Osteoblast (primary cell): Measurements from ENCODE around the gene CFAP157. TPM values are rescaled to one million over a fixed set of nuclear protein-coding genes. Genes with fewer than 3 reads are reported as not detected.
A peak's percentile ranks its signal among the peaks of the same experiment; 100 is the strongest.

Source experiments
- DNase-seq: peaks from one replicate; pipeline ENCODE4 v3.0.0; 2011; ENCODE audit warnings: low spot score, mixed read lengths; ENCODE audit not compliant: insufficient read length; ENCODE audit errors: missing footprints
- H2AFZ ChIP-seq: 2 replicates; pipeline ENCODE4 v1.6.0; 2011; ENCODE audit warnings: mild to moderate bottlenecking, low read length
- H3K27ac ChIP-seq: 2 replicates; pipeline ENCODE4 v1.5.1; 2011; ENCODE audit warnings: mild to moderate bottlenecking, low read depth, low read length, moderate library complexity
- H3K27me3 ChIP-seq: 2 replicates; pipeline ENCODE4 v1.6.0; 2012; ENCODE audit warnings: mild to moderate bottlenecking, control low read depth, inconsistent platforms, low read length, moderate library complexity; ENCODE audit not compliant: insufficient read depth
- H3K36me3 ChIP-seq: 2 replicates; pipeline ENCODE4 v1.5.1; 2011; ENCODE audit warnings: mild to moderate bottlenecking, low read length, control low read depth, moderate library complexity; ENCODE audit not compliant: insufficient read depth
- H3K4me1 ChIP-seq: 2 replicates; pipeline ENCODE4 v1.5.1; 2011; ENCODE audit warnings: mild to moderate bottlenecking, low read length, control low read depth, moderate library complexity; ENCODE audit not compliant: insufficient read depth
- H3K4me2 ChIP-seq: 2 replicates; pipeline ENCODE4 v1.6.0; 2011; ENCODE audit warnings: mild to moderate bottlenecking, low read length; ENCODE audit not compliant: insufficient read depth
- H3K4me3 ChIP-seq: fragments of 200-600 bp; sonication (generic); 3 replicates; pipeline ENCODE4 v1.5.1; 2012; ENCODE audit warnings: mild to moderate bottlenecking, low read length, inconsistent platforms; ENCODE audit not compliant: insufficient read depth
- H3K79me2 ChIP-seq: 2 replicates; pipeline ENCODE4 v1.6.0; 2012; ENCODE audit warnings: mild to moderate bottlenecking, low read length, control low read depth, inconsistent platforms; ENCODE audit not compliant: insufficient read depth
- H3K9me3 ChIP-seq: 2 replicates; pipeline ENCODE4 v1.5.1; 2011; ENCODE audit warnings: low read depth, low read length, control low read depth
- H4K20me1 ChIP-seq: 2 replicates; pipeline ENCODE4 v1.6.0; 2012; ENCODE audit warnings: mild to moderate bottlenecking, low read length, control low read depth; ENCODE audit not compliant: insufficient read depth
- CTCF ChIP-seq: IDR thresholded peaks from 2 replicates; pipeline ENCODE4 v1.5.1; 2011; ENCODE audit warnings: mild to moderate bottlenecking, low read depth, low read length, moderate library complexity; ENCODE audit errors: extremely low read depth
- total RNA-seq: library from RNA; depleted of rRNA; stranded (reverse); fragments of >200 nt; gene quantifications from 2 replicates; pipeline ENCODE4 v1.2.3, GENCODE V29; 2012

The CFAP157 gene
- total RNA-seq, 1 donor, result not detected

- Histone ChIP-seq H3K9me3 (no peaks in the 10 kb centered on the region), H3K4me2 (no peak overlapping the region), H4K20me1 (no peaks in the 10 kb centered on the region)
Measured at GRCh38 chr9:127664324-127664677, 42.5 kb upstream of the CFAP157 start.

DNA sequence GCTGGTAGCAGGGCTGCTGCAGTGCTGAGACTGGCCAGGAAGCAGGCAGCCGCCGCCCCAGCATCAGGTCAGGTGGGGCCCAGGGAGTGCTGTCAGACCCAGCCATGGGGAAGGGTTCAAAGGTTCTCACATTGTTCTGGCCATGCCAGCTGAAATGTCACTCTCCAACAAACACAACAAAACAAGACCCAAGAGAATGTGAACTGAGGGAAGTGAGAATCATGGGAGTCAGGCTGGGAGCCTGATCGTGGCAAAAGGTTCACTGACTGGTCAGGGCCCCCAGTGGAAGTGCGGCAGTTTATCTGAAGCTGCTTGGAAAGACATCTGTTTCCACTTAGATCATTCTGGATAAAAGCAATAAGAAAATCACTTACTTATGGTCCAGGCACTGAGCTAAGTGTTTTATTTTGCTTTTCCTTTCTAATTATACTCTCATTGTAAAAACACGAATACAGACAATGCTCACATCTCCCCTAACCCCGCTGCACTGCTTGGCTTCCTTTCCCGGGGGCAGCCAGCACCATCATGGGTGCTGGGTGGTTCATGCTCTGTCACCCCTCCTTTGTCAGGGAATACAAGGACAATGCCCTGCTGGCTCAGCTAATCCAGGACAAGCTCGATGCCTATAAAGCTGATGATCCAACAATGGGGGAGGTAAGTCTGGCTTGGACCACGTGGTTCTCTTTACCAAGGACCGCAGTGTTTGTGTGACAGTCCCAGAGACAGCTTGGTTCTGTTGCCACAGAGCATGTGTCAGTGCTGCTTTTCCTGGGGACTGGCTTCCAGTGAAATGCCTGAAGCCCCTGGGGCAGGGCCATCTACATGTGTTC, 41.9 kb upstream of the CFAP157 start:
- peak; percentile 58 for DNase-seq
- Histone ChIP-seq H3K4me3 (no peak overlapping the region), H3K9me3 (no peaks in the 10 kb centered on the region), H3K27ac (no peak overlapping the region), H2AFZ (no peak overlapping the region), H3K27me3 (no peaks in the 10 kb centered on the region), H3K4me1 (no peaks in the 10 kb centered on the region), H3K36me3 (peaks cover 42% of the 10 kb centered on the region), H4K20me1 (no peaks in the 10 kb centered on the region), H3K4me2 (peak overlapping the region; percentile 29), H3K79me2 (no peaks in the 10 kb centered on the region)
- TF ChIP-seq CTCF, result no peak

More at GRCh38 chr9:127664324-127664677, 42.5 kb upstream of the CFAP157 start:
- Histone ChIP-seq H3K36me3 (peaks cover 42% of the 10 kb centered on the region), H3K79me2 (no peaks in the 10 kb centered on the region), H3K27ac (no peak overlapping the region), H3K4me3 (no peak overlapping the region), H3K27me3 (no peaks in the 10 kb centered on the region), H2AFZ (no peak overlapping the region), H3K4me1 (no peaks in the 10 kb centered on the region)
- DNase-seq, result no peak
- TF ChIP-seq CTCF, result no peak

GRCh38 chr9:127667127-127667844, 39.5 kb upstream of the CFAP157 start:
- DNase-seq, result peak; percentile 34
- no peaks in the 10 kb centered on the region for H3K27me3 ChIP-seq
- H2AFZ ChIP-seq, result no peak overlapping the region
- H3K9me3 ChIP-seq, result no peaks in the 10 kb centered on the region
- no peak overlapping the region for H3K4me3 ChIP-seq
- TF ChIP-seq CTCF, result no peak
- H4K20me1 ChIP-seq, result no peaks in the 10 kb centered on the region
- H3K27ac ChIP-seq, result no peak overlapping the region
- H3K36me3 ChIP-seq, result peaks cover 45% of the 10 kb centered on the region
- no peaks in the 10 kb centered on the region for H3K79me2 ChIP-seq
- no peaks in the 10 kb centered on the region for H3K4me1 ChIP-seq
- no peak overlapping the region for H3K4me2 ChIP-seq

DNA sequence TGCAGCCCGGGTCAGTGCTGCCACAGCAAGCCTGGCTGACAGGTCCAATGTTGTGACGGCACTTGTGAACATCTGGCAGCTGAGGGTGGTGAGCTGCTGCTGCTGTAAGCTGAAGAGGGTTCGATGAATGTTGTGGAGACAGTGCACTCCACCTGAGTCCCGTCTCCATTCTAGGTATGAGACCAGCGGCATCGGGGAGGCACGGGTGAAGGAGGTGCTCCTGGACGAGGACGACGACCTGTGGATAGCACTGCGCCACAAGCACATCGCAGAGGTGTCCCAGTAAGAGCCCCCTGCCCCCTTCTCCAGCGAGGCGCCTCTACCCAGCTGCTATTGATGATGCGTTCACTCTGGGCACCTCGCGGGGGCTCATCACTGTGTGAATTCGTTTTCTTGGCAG, 38.9 kb upstream of the CFAP157 start:
- Histone ChIP-seq H3K4me3 (no peak overlapping the region), H4K20me1 (no peaks in the 10 kb centered on the region), H3K79me2 (no peaks in the 10 kb centered on the region), H3K4me1 (no peaks in the 10 kb centered on the region), H3K9me3 (no peaks in the 10 kb centered on the region), H3K4me2 (no peak overlapping the region), H3K27me3 (no peaks in the 10 kb centered on the region), H2AFZ (no peak overlapping the region), H3K36me3 (peaks cover 42% of the 10 kb centered on the region), H3K27ac (no peak overlapping the region)
- peak; percentile 76 for DNase-seq
- TF ChIP-seq CTCF, result no peak
